Stimulated activated CD8-positive, alpha-beta memory T cell treated with anti-CD3 and anti-CD28 coated beads, Interleukin-2, amount 100 ng/mL, for 48 hours (primary cell): Measurements from ENCODE around the gene S100Z.
"Not testable (repeated sequence)": the region's sequence is repeated elsewhere in the genome, so short reads cannot be mapped to it uniquely, and the experiment has no call there.

Experiments
- DNase-seq, 2 donors: peaks; one replicate each; pipeline ENCODE4 v3.0.0-alpha.2; 2020; ENCODE audit warnings: low read depth in 2 of 2

S100Z gene

GRCh38 chr5:76874088-76874581, 24.3 kb downstream of the S100Z start:
- no peak for DNase-seq

- no peak for DNase-seq
Observed at GRCh38 chr5:76888733-76889300, 39.0 kb downstream of the S100Z start.

- DNase-seq: no peak
Observed at GRCh38 chr5:76893294-76893693, 43.5 kb downstream of the S100Z start.

- DNase-seq: no peak
Observed at GRCh38 chr5:76896196-76896595, 46.4 kb downstream of the S100Z start.

GRCh38 chr5:76901522-76901921, 51.7 kb downstream of the S100Z start:
- no peak for DNase-seq

GRCh38 chr5:76908166-76908565, 58.4 kb downstream of the S100Z start:
- no peak for DNase-seq

- DNase-seq: not testable (repeated sequence)
Observed at GRCh38 chr5:76910344-76910933, 60.6 kb downstream of the S100Z start.

GRCh38 chr5:76914671-76915070, 64.9 kb downstream of the S100Z start:
- not testable (repeated sequence) for DNase-seq

GRCh38 chr5:76918539-76918938, 68.7 kb downstream of the S100Z start:
- no peak for DNase-seq

GRCh38 chr5:76920491-76920890, 70.7 kb downstream of the S100Z start:
- DNase-seq: no peak

GRCh38 chr5:76926329-76927105, 76.7 kb downstream of the S100Z start:
- DNase-seq: no peak

GRCh38 chr5:76927961-76928360, 78.1 kb downstream of the S100Z start:
- no peak for DNase-seq

GRCh38 chr5:76930083-76930482, 80.3 kb downstream of the S100Z start:
- DNase-seq: no peak

- no peak for DNase-seq
Observed at GRCh38 chr5:76938177-76938576, 88.4 kb downstream of the S100Z start.

- no peak for DNase-seq
Observed at GRCh38 chr5:76941000-76941399, 91.2 kb downstream of the S100Z start.

GRCh38 chr5:76941442-76941841, 91.6 kb downstream of the S100Z start:
- no peak for DNase-seq

GRCh38 chr5:76942581-76942980, 92.8 kb downstream of the S100Z start:
- no peak for DNase-seq

- no peak for DNase-seq
Observed at GRCh38 chr5:76943006-76943405, 93.2 kb downstream of the S100Z start.

- DNase-seq: no peak
Observed at GRCh38 chr5:76944638-76945037, 94.8 kb downstream of the S100Z start.

GRCh38 chr5:76945238-76945637, 95.4 kb downstream of the S100Z start:
- not testable (repeated sequence) for DNase-seq

GRCh38 chr5:76946090-76946489, 96.3 kb downstream of the S100Z start:
- DNase-seq: no peak

- no peak for DNase-seq
Observed at GRCh38 chr5:76947082-76947503, 97.3 kb downstream of the S100Z start.
